ENCODE data around the gene GPR18.

GRCh38 chr13:99215184-99215830, 42.9 kb downstream of the GPR18 start:
- no peak for TF ChIP-seq CTCF (conservative IDR thresholded peaks at IDR 0.05 in 1 of 2, IDR thresholded peaks at IDR 0.05 in 1 of 2; ENCODE audit: low read depth in 1 of 2, low read length in 2 of 2)
- no peak for TF ChIP-seq EZH2 (IDR thresholded peaks at IDR 0.05; ENCODE audit: low read length, missing control alignments)

All from fibroblast of lung (primary cell).